22Rv1 (cell line): ENCODE data around the gene PSMD5.
A peak's percentile ranks its signal among the peaks of the same experiment; 100 is the strongest.

ENCODE experiments used
- H3K27ac ChIP-seq: fragments of 450-650 bp; 2 replicates; pipeline ENCODE4 v1.5.1; 2017
- CTCF ChIP-seq: fragments of 450-650 bp; IDR thresholded peaks from 2 replicates; pipeline ENCODE4 v1.5.1; 2017; ENCODE audit warnings: mild to moderate bottlenecking
- ZFX ChIP-seq: fragments of 450-650 bp; IDR thresholded peaks from 2 replicates; pipeline ENCODE4 v1.6.1; 2017; ENCODE audit warnings: antibody characterized with exemption, borderline replicate concordance

PSMD5 gene

GRCh38 chr9:120842685-120843485 lies at the start of gene PSMD5:
TSS of gene PSMD5 (minus strand) at chr9:120842922. CDS start at chr9:120842909, 13 bp downstream.
- H3K27ac ChIP-seq = peak within 1 kb of the TSS; percentile 91
- TF ChIP-seq CTCF = 0 out of 2 replicates have a peak, but pooled peaks have one; percentile 4
- no peak for TF ChIP-seq ZFX

GRCh38 chr9:120891884-120892747 lies 49.4 kb upstream of the PSMD5 start:
- H3K27ac ChIP-seq = no peak overlapping the region
- TF ChIP-seq CTCF = no peak
- no peak for TF ChIP-seq ZFX

- TF ChIP-seq ZFX = no peak
- no peak for TF ChIP-seq CTCF
- no peak overlapping the region for H3K27ac ChIP-seq
Observed at GRCh38 chr9:120891245-120891883, 48.6 kb upstream of the PSMD5 start.

GRCh38 chr9:120890320-120891244 lies 47.9 kb upstream of the PSMD5 start:
- TF ChIP-seq CTCF = no peak
- TF ChIP-seq ZFX = no peak
- no peak overlapping the region for H3K27ac ChIP-seq

- no peak overlapping the region for H3K27ac ChIP-seq
- TF ChIP-seq ZFX = no peak
- no peak for TF ChIP-seq CTCF
Observed at GRCh38 chr9:120889606-120890271, 47.0 kb upstream of the PSMD5 start.

GRCh38 chr9:120888626-120889025 lies 45.9 kb upstream of the PSMD5 start:
- TF ChIP-seq ZFX = no peak
- TF ChIP-seq CTCF = no peak

More at GRCh38 chr9:120888626-120889025, 45.9 kb upstream of the PSMD5 start:
- H3K27ac ChIP-seq = no peak overlapping the region
